Regular cardiac myocyte (primary cell): ENCODE data around the gene TAAR2. TPM values are rescaled to one million over a fixed set of nuclear protein-coding genes. Genes with fewer than 3 reads are reported as not detected.

ENCODE experiments used
- total RNA-seq: library from RNA; depleted of rRNA; stranded (reverse); fragments of >200 nt; gene quantifications from 2 replicates; pipeline ENCODE4 v1.2.3, GENCODE V29; 2014

TAAR2 gene
- total RNA-seq = not detected in 2 replicates

GRCh38 chr6:132624175-132624574 is at the start of gene TAAR2:
TAAR2 (minus strand) TSS chr6:132624275; CDS start chr6:132624275, 0 bp downstream.

GRCh38 chr6:132659082-132659481 is 35.0 kb upstream of the TAAR2 start, which contains the start of gene TAAR1:
TAAR1 (minus strand) TSS chr6:132659182; CDS start chr6:132646003, 13,179 bp downstream.

GRCh38 chr6:132589454-132589853 is 34.6 kb downstream of the TAAR2 start, which contains the start of gene TAAR5:
TAAR5 (minus strand) TSS chr6:132589741; CDS start chr6:132589686, 55 bp downstream.

GRCh38 chr6:132570221-132570777 is 53.8 kb downstream of the TAAR2 start, which contains the start of gene TAAR6:
TAAR6 (plus strand) TSS chr6:132570322; CDS start chr6:132570322, 0 bp downstream.

Other genes starting within 250 kb of the TAAR2 start
- 29.3 and 135 TPM in 2 replicates for gene MOXD1, start 222.8 kb downstream of the TAAR2 start, total RNA-seq
- gene STX7, start 111.2 kb downstream of the TAAR2 start, total RNA-seq = 33.2 and 48.8 TPM in 2 replicates
- gene TAAR9, start 86.0 kb downstream of the TAAR2 start, total RNA-seq = not detected in 2 replicates
- not detected in 2 replicates for gene TAAR8, start 71.6 kb downstream of the TAAR2 start, total RNA-seq
- gene TAAR6, start 54.0 kb downstream of the TAAR2 start, total RNA-seq = not detected in 2 replicates
- not detected in 2 replicates for gene TAAR5, start 34.5 kb downstream of the TAAR2 start, total RNA-seq
- not detected in 2 replicates for gene TAAR1, start 34.9 kb upstream of the TAAR2 start, total RNA-seq
- gene VNN1, start 89.8 kb upstream of the TAAR2 start, total RNA-seq = under 0.01 TPM in 1 of 2 replicates, not detected in the other
- 0.58 and 0.85 TPM in 2 replicates for gene VNN2, start 133.6 kb upstream of the TAAR2 start, total RNA-seq
- 4.6 and 6.8 TPM in 2 replicates for gene SLC18B1, start 174.4 kb upstream of the TAAR2 start, total RNA-seq
- 1,174 and 1,245 TPM in 2 replicates for gene RPS12, start 190.3 kb upstream of the TAAR2 start, total RNA-seq